GM12878 (cell line): Measurements from ENCODE around the gene SORCS1. TPM values are rescaled to one million over a fixed set of nuclear protein-coding genes. Genes with fewer than 3 reads are reported as not detected.

Source experiments
- ATAC-seq: fragments of 200-7000 bp; cut with Tn5 transposase; 3 replicates; pipeline ENCODE4 v1.9.1; 2020; ENCODE audit warnings: mild to moderate bottlenecking, moderate library complexity
- BruUV-seq: library from RNA; stranded (reverse); fragments of 400-500 nt; replicated peaks from 2 replicates; lab custom pipeline; 2021; lab: Mats Ljungman, UMichigan
- CTCF ChIA-PET: fragments of 300-600 bp; sonication (Branson Sonifier 250); formaldehyde crosslinking; extraction: SDS; loops from one replicate; lab custom pipeline; 2021; ENCODE audit warnings: inconsistent platforms; lab: Yijun Ruan, JAX
- POLR2A ChIA-PET: fragments of 350-600 bp; formaldehyde crosslinking; extraction: SDS; loops from one replicate; lab custom pipeline; 2021; ENCODE audit warnings: inconsistent platforms; lab: Charles Lee
- RAD21 ChIA-PET: fragments of 300-600 bp; sonication (Branson Sonifier 250); formaldehyde crosslinking; loops from one replicate; lab custom pipeline; 2023; ENCODE audit warnings: antibody characterized with exemption; ENCODE audit not compliant: unreplicated experiment; lab: Charles Lee
- SMC1A ChIA-PET: fragments of 300-600 bp; sonication (Branson Sonifier 250); formaldehyde crosslinking; loops from one replicate; lab custom pipeline; 2023; ENCODE audit not compliant: unreplicated experiment, uncharacterized antibody; lab: Charles Lee
- DNase-seq: peaks from one replicate; pipeline ENCODE4 v3.0.0-alpha.2; 2011; ENCODE audit warnings: low read depth, low spot score
- FAIRE-seq: peaks from 3 replicates; lab custom pipeline; 2011; peaks lifted over from hg19 to GRCh38; lab: Jason Lieb, UNC
- H2AFZ ChIP-seq: 2 replicates; pipeline ENCODE4 v1.6.0; 2011; ENCODE audit warnings: low read depth, low read length, control low read depth; ENCODE audit not compliant: control insufficient read depth
- H3K27ac ChIP-seq: 2 replicates; pipeline ENCODE4 v1.5.1; 2011; ENCODE audit warnings: control low read depth; ENCODE audit not compliant: control insufficient read depth, insufficient read depth
- H3K27me3 ChIP-seq, 2 experiments: replicated peaks in 1 of 2; 2 replicates each; pipeline versions ENCODE4 v1.6.0 to v1.6.1; 2011; ENCODE audit warnings: low read length in 1 of 2; ENCODE audit not compliant: control insufficient read depth in 2 of 2, insufficient read depth in 2 of 2
- H3K36me3 ChIP-seq, 2 experiments: 2 replicates each; pipeline ENCODE4 v1.5.1; 2011; ENCODE audit warnings: low read length in 1 of 2; ENCODE audit not compliant: control insufficient read depth in 2 of 2, insufficient read depth in 2 of 2
- H3K4me1 ChIP-seq: 2 replicates; pipeline ENCODE4 v1.6.1; 2011; ENCODE audit warnings: mild to moderate bottlenecking, low read length, moderate library complexity, mixed read lengths; ENCODE audit not compliant: control insufficient read depth, insufficient read depth
- H3K4me2 ChIP-seq: 2 replicates; pipeline ENCODE4 v1.6.0; 2011; ENCODE audit warnings: control low read depth; ENCODE audit not compliant: control insufficient read depth, insufficient read depth
- H3K4me3 ChIP-seq: fragments of 200-600 bp; sonication (generic); 2 replicates; pipeline ENCODE4 v1.5.1; 2016
- H3K79me2 ChIP-seq: 2 replicates; pipeline ENCODE4 v1.6.0; 2011; ENCODE audit warnings: low read length; ENCODE audit not compliant: control insufficient read depth, insufficient read depth
- H3K9ac ChIP-seq: 2 replicates; pipeline ENCODE4 v1.8.0; 2011; ENCODE audit warnings: low read length, control low read depth, mixed read lengths; ENCODE audit not compliant: control insufficient read depth, insufficient read depth
- H3K9me3 ChIP-seq: replicated peaks from 3 replicates; pipeline ENCODE4 v1.5.1; 2011; ENCODE audit warnings: mild to moderate bottlenecking, low read length; ENCODE audit not compliant: control insufficient read depth, insufficient read depth
- H4K20me1 ChIP-seq: 2 replicates; pipeline ENCODE4 v1.6.0; 2011; ENCODE audit not compliant: control insufficient read depth, insufficient read depth
- CTCF ChIP-seq, 3 experiments: IDR thresholded peaks in 2 of 3; conservative IDR thresholded peaks in 1 of 3; 2 replicates each; pipeline ENCODE4 v1.5.1; 2011; ENCODE audit warnings: low read depth in 3 of 3, low read length in 3 of 3, mild to moderate bottlenecking in 3 of 3, control low read depth in 2 of 3, moderate library complexity in 2 of 3, inconsistent platforms in 1 of 3, mixed read lengths in 1 of 3; ENCODE audit not compliant: control insufficient read depth in 2 of 3, insufficient read depth in 1 of 3; ENCODE audit errors: extremely low read depth in 1 of 3
- ETV6 ChIP-seq, 2 experiments: fragments of 450-650 bp in 1 of 2; IDR thresholded peaks in 1 of 2; conservative IDR thresholded peaks in 1 of 2; 2 replicates each; pipeline ENCODE4 v1.6.1; 2014; ENCODE audit warnings: antibody characterized with exemption in 1 of 2, borderline replicate concordance in 1 of 2, low read depth in 1 of 2, mild to moderate bottlenecking in 1 of 2, moderate library complexity in 1 of 2
- GATAD2B ChIP-seq: fragments of 450-650 bp; conservative IDR thresholded peaks from 2 replicates; pipeline ENCODE4 v1.6.1; 2017; ENCODE audit warnings: low read depth, mild to moderate bottlenecking, moderate library complexity
- KLF5 ChIP-seq: fragments of 450-650 bp; IDR thresholded peaks from 2 replicates; pipeline ENCODE4 v1.6.1; 2014; ENCODE audit warnings: mild to moderate bottlenecking; ENCODE audit not compliant: partially characterized antibody
- MEF2A ChIP-seq: IDR thresholded peaks from 2 replicates; pipeline ENCODE4 v1.6.1; 2011; ENCODE audit warnings: low read depth, mild to moderate bottlenecking, low read length, moderate library complexity; ENCODE audit not compliant: insufficient read depth
- MEF2B ChIP-seq: fragments of 450-650 bp; IDR thresholded peaks from 2 replicates; pipeline ENCODE4 v1.6.1; 2018; ENCODE audit warnings: mild to moderate bottlenecking, moderate library complexity; ENCODE audit not compliant: partially characterized antibody, poor library complexity, severe bottlenecking
- RAD21 ChIP-seq: IDR thresholded peaks from 2 replicates; pipeline ENCODE4 v1.6.1; 2011; ENCODE audit warnings: mild to moderate bottlenecking, low read depth, low read length, moderate library complexity; ENCODE audit not compliant: insufficient read depth
- RAD51 ChIP-seq: fragments of 450-650 bp; IDR thresholded peaks from 2 replicates; pipeline ENCODE4 v1.6.1; 2016; ENCODE audit warnings: moderate library complexity, mild to moderate bottlenecking, inconsistent platforms
- RCOR1 ChIP-seq: conservative IDR thresholded peaks from 2 replicates; pipeline ENCODE4 v1.6.1; 2012; ENCODE audit warnings: low read depth, low read length, improper control_type of control experiment
- RUNX3 ChIP-seq: IDR thresholded peaks from 2 replicates; pipeline ENCODE4 v1.6.1; 2012; ENCODE audit warnings: low read length, inconsistent platforms
- SMAD5 ChIP-seq: IDR thresholded peaks from 2 replicates; pipeline ENCODE4 v1.6.1; 2016; ENCODE audit warnings: antibody characterized with exemption, low read depth
- WGBS: methylation state at CpG from one replicate; pipeline ENCODE4 v1.1.6; 2016; ENCODE audit warnings: low lambda C conversion rate; ENCODE audit not compliant: insufficient replicate concordance, insufficient coverage; ENCODE audit errors: missing lambda C conversion rate; 5-methylcytosine and 5-hydroxymethylcytosine counted together
- in situ Hi-C: fragments of 300-500 bp; cut with MboI; formaldehyde crosslinking; loops from 9 replicates; pipeline ENCODE4 v1.14.3; 2018; ENCODE audit warnings: mixed read lengths
- intact Hi-C: fragments of 100-400 bp; cut with micrococcal nuclease; formaldehyde crosslinking; loops from one replicate; pipeline ENCODE4 v1.14.2; 2022; ENCODE audit not compliant: unreplicated experiment
- polyA plus RNA-seq, 11 experiments: library from polyadenylated mRNA; depleted of rRNA in 4 of 11; unstranded in 6 of 11; stranded (reverse) in 5 of 11; fragments of >200 nt; fragmentation: Nextera tagmentation in 4 of 11; fragmentation: Illumina TruSeq in 1 of 11; extraction: Ambion mirVana in 4 of 11; extraction: Trizol in 1 of 11; gene quantifications; 1 replicate in 1 of 11; 2 replicates in 10 of 11; pipeline versions ENCODE4 v1.2.1 to v1.2.3, GENCODE V29; 2011 to 2016; ENCODE audit warnings: inconsistent platforms in 2 of 11, missing spikeins in 2 of 11, low read depth in 1 of 11
- total RNA-seq, 4 experiments: library from RNA; depleted of rRNA in 3 of 4; stranded (reverse); fragments of >200 nt in 3 of 4; fragmentation: Illumina TruSeq in 1 of 4; extraction: Trizol in 1 of 4; gene quantifications; 2 replicates each; pipeline versions ENCODE4 v1.2.1 to v1.2.3, GENCODE V29; 2013 to 2021

Gene SORCS1
- total and polyA plus RNA-seq, 10 of the 15 experiments (the other 5 are each of a cell fraction or from before 2014, with no cell fraction given), result 0.02 to 9.6 (median 0.06) TPM; not detected in 3

- DNase-seq, result peak; percentile 58
- POLR2A ChIA-PET, result no interaction called here
These were observed 298.2 kb downstream of the SORCS1 start for GRCh38 chr10:106866244-106866845.

More at GRCh38 chr10:106866244-106866845, 298.2 kb downstream of the SORCS1 start:
- CTCF ChIA-PET, result interaction anchor here (0.7 to 7.5 kb wide), 16 partner anchors 10 to 543 kb away, joined by 3 to 93 read pairs (median 4); no protein-coding TSS in a partner anchor
- peak overlapping the region; percentile 56 for H2AFZ ChIP-seq
- no peak overlapping the region for H3K9ac ChIP-seq
- H3K79me2 ChIP-seq, result no peaks in the 10 kb centered on the region
- BruUV-seq, result no TSS peak
- no peak overlapping the region for H3K4me3 ChIP-seq
- RAD21 ChIA-PET, result interaction anchor here (0.9 to 8.1 kb wide), 9 partner anchors 9 to 146 kb away, joined by 3 to 92 read pairs (median 4); no protein-coding TSS in a partner anchor
- no peaks in the 10 kb centered on the region for H3K27me3 ChIP-seq
- H3K36me3 ChIP-seq, result no peaks in the 10 kb centered on the region
- peaks cover 6% of the 10 kb centered on the region; the same call in 1 of the 2 replicates for H3K4me1 ChIP-seq
- intact Hi-C loops (loop anchor here (5.0 kb wide), 1 partner anchor 71 kb away; no protein-coding TSS in a partner anchor), in situ Hi-C loops (no loop called here)
- H3K27ac ChIP-seq, result 0 out of 2 replicates have a peak overlapping the region, but pooled peaks have one; percentile 15
- peak overlapping the region; percentile 72 for H3K4me2 ChIP-seq
- SMC1A ChIA-PET, result interaction anchor here (0.8 to 7.2 kb wide), 18 partner anchors 9 to 949 kb away, joined by 3 to 66 read pairs (median 4); no protein-coding TSS in a partner anchor
- H4K20me1 ChIP-seq, result no peaks in the 10 kb centered on the region
- TF ChIP-seq MEF2B (peak; percentile 71), RUNX3 (peak; percentile 40), CTCF (IDR thresholded peaks at IDR 0.05 in 2 of 3, conservative IDR thresholded peaks at IDR 0.05 in 1 of 3; ENCODE audit: control insufficient read depth in 2 of 3, extremely low read depth in 1 of 3, insufficient read depth in 1 of 3, low read depth in 3 of 3, low read length in 3 of 3) (peak; percentile 11 to 24 (median 15); a peak in 1 of 6 replicates), RAD21 (peak; percentile 47), RAD51 (no peak), SMAD5 (no peak), KLF5 (no peak), GATAD2B (no peak), RCOR1 (no peak), MEF2A (0 out of 2 replicates have a peak, but pooled peaks have one; percentile 28), ETV6 (conservative IDR thresholded peaks at IDR 0.05 in 1 of 2, IDR thresholded peaks at IDR 0.05 in 1 of 2; ENCODE audit: borderline replicate concordance in 1 of 2, low read depth in 1 of 2) (no peak)
- ATAC-seq (peak; percentile 68), FAIRE-seq (peak; percentile 7)
- no peaks in the 10 kb centered on the region; the same call in 2 of the 3 replicates for H3K9me3 ChIP-seq
- 36% methylated on average over 7 of the region's 7 CpGs for WGBS
